HCT116 (cell line): ENCODE measurements around the gene USP46. TPM values are rescaled to one million over a fixed set of nuclear protein-coding genes. Genes with fewer than 3 reads are reported as not detected.

ENCODE experiments used
- ATAC-seq: fragments of 200-7000 bp; cut with Tn5 transposase; 2 replicates; pipeline ENCODE4 v1.9.1; 2020; ENCODE audit warnings: mild to moderate bottlenecking, moderate library complexity
- BruUV-seq: library from RNA; stranded (reverse); fragments of 400-500 nt; replicated peaks from 2 replicates; lab custom pipeline; 2021; lab: Mats Ljungman, UMichigan
- CTCF ChIA-PET: fragments of 300-600 bp; sonication (Branson Sonifier 250); formaldehyde crosslinking; loops from one replicate; lab custom pipeline; 2021; ENCODE audit warnings: antibody characterized with exemption; lab: Charles Lee
- POLR2A ChIA-PET: fragments of 300-600, 350-600 bp; sonication (Branson Sonifier 250); formaldehyde crosslinking; loops from one replicate; lab custom pipeline; 2021; ENCODE audit warnings: antibody characterized with exemption; lab: Charles Lee
- RAD21 ChIA-PET, 2 experiments: fragments of 300-600 bp; sonication (Branson Sonifier 250); formaldehyde crosslinking; loops; one replicate each; lab custom pipeline; 2023; ENCODE audit warnings: low total read pairs in 2 of 2; ENCODE audit not compliant: uncharacterized antibody in 2 of 2, unreplicated experiment in 2 of 2, low non-redundant PET in 1 of 2; lab: Charles Lee
- DNase-seq: peaks from one replicate; pipeline ENCODE4 v3.0.0-alpha.2; 2010; ENCODE audit warnings: low read depth, low spot score
- H2AFZ ChIP-seq: fragments of 200-600 bp; shearing (Covaris generic), sonication (generic); 2 replicates; pipeline ENCODE4 v1.6.1; 2017; ENCODE audit warnings: low read depth, mixed run types, mixed read lengths, antibody characterized with exemption, low read length; ENCODE audit not compliant: poor library complexity, severe bottlenecking
- H3K27ac ChIP-seq: 2 replicates; pipeline ENCODE4 v1.5.1; 2012; ENCODE audit warnings: low read depth, low read length
- H3K27me3 ChIP-seq: fragments of 200-600 bp; sonication (generic); 2 replicates; pipeline ENCODE4 v1.6.1; 2016; ENCODE audit warnings: mixed run types, low read length, mixed read lengths; ENCODE audit not compliant: insufficient read depth
- H3K36me3 ChIP-seq, 2 experiments: fragments of 200-500 bp in 1 of 2; fragments of 200-600 bp in 1 of 2; sonication (Bioruptor generic) in 1 of 2; sonication (generic) in 1 of 2; 2 replicates each; pipeline versions ENCODE4 v1.5.1 to v1.6.1; 2014 to 2016; ENCODE audit warnings: low read length in 2 of 2, inconsistent platforms in 1 of 2, mixed read lengths in 1 of 2, mixed run types in 1 of 2; ENCODE audit not compliant: insufficient read depth in 2 of 2, control insufficient read depth in 1 of 2
- H3K4me1 ChIP-seq, 2 experiments: fragments of 200-600 bp in 1 of 2; sonication (generic) in 1 of 2; 2 replicates each; pipeline versions ENCODE4 v1.5.1 to v1.6.1; 2012 to 2017; ENCODE audit warnings: low read length in 2 of 2, inconsistent platforms in 1 of 2, mild to moderate bottlenecking in 1 of 2, mixed read lengths in 1 of 2, mixed run types in 1 of 2, moderate library complexity in 1 of 2; ENCODE audit not compliant: insufficient read depth in 2 of 2, control insufficient read depth in 1 of 2
- H3K4me2 ChIP-seq: fragments of 200-600 bp; sonication (generic); 2 replicates; pipeline ENCODE4 v1.6.1; 2017; ENCODE audit warnings: mixed run types, low read length, mixed read lengths
- H3K4me3 ChIP-seq, 2 experiments: fragments of 200-600 bp in 1 of 2; sonication (generic) in 1 of 2; replicated peaks in 1 of 2; 2 replicates each; pipeline ENCODE4 v1.5.1; 2011 to 2016; ENCODE audit warnings: low read length in 2 of 2, control low read depth in 1 of 2, low read depth in 1 of 2, mild to moderate bottlenecking in 1 of 2, mixed read lengths in 1 of 2, mixed run types in 1 of 2
- H3K79me2 ChIP-seq: fragments of 200-600 bp; sonication (generic); 2 replicates; pipeline ENCODE4 v1.6.1; 2017; ENCODE audit warnings: mild to moderate bottlenecking, mixed run types, low read length, moderate library complexity, mixed read lengths; ENCODE audit not compliant: insufficient read depth
- H3K9ac ChIP-seq: fragments of 200-600 bp; sonication (generic); 2 replicates; pipeline ENCODE4 v1.6.1; 2016; ENCODE audit warnings: low read length, mixed read lengths
- H3K9me2 ChIP-seq: fragments of 200-600 bp; sonication (generic), shearing (Covaris generic); 2 replicates; pipeline ENCODE4 v1.6.1; 2017; ENCODE audit warnings: mixed run types, mild to moderate bottlenecking, moderate library complexity; ENCODE audit not compliant: insufficient read depth
- H3K9me3 ChIP-seq, 2 experiments: fragments of 200-500 bp in 1 of 2; fragments of 200-600 bp in 1 of 2; sonication (Bioruptor generic) in 1 of 2; sonication (generic) in 1 of 2; 2 replicates each; pipeline ENCODE4 v1.6.1; 2014 to 2017; ENCODE audit warnings: low read length in 2 of 2, mixed read lengths in 2 of 2, inconsistent platforms in 1 of 2, low read depth in 1 of 2, mild to moderate bottlenecking in 1 of 2, mixed run types in 1 of 2, moderate library complexity in 1 of 2; ENCODE audit not compliant: control insufficient read depth in 1 of 2, insufficient read depth in 1 of 2
- H4K20me1 ChIP-seq: fragments of 200-600 bp; sonication (generic), shearing (Covaris generic); 2 replicates; pipeline ENCODE4 v1.6.1; 2017; ENCODE audit warnings: mixed run types, mild to moderate bottlenecking, moderate library complexity; ENCODE audit not compliant: insufficient read depth
- ATF3 ChIP-seq: IDR thresholded peaks from 2 replicates; pipeline ENCODE4 v1.6.1; 2012
- CBX3 ChIP-seq: IDR thresholded peaks from 2 replicates; pipeline ENCODE4 v1.6.1; 2012; ENCODE audit warnings: low read depth
- CEBPB ChIP-seq: IDR thresholded peaks from 2 replicates; pipeline ENCODE4 v1.6.1; 2012; ENCODE audit warnings: low read depth
- CTCF ChIP-seq, 3 experiments: fragments of 200-600 bp in 1 of 3; sonication (generic) in 1 of 3; IDR thresholded peaks in 2 of 3; conservative IDR thresholded peaks in 1 of 3; 2 replicates each; pipeline ENCODE4 v1.5.1; 2012 to 2017; ENCODE audit warnings: low read depth in 2 of 3, low read length in 2 of 3, antibody characterized with exemption in 1 of 3, borderline replicate concordance in 1 of 3, control low read depth in 1 of 3, mild to moderate bottlenecking in 1 of 3, mixed read lengths in 1 of 3, mixed run types in 1 of 3, moderate library complexity in 1 of 3; ENCODE audit not compliant: insufficient read depth in 1 of 3
- EGR1 ChIP-seq: IDR thresholded peaks from 2 replicates; pipeline ENCODE4 v1.6.1; 2012; ENCODE audit warnings: low read depth
- EZH2 ChIP-seq: fragments of 200-600 bp; sonication (generic); IDR thresholded peaks from 2 replicates; pipeline ENCODE4 v1.6.1; 2017; ENCODE audit warnings: antibody characterized with exemption, mixed run types
- EZH2phosphoT487 ChIP-seq: fragments of 200-600 bp; IDR thresholded peaks from 2 replicates; pipeline ENCODE4 v1.6.1; 2018; ENCODE audit warnings: antibody characterized with exemption, borderline replicate concordance
- JUND ChIP-seq: IDR thresholded peaks from 2 replicates; pipeline ENCODE4 v1.6.1; 2012
- MAX ChIP-seq: IDR thresholded peaks from 2 replicates; pipeline ENCODE4 v1.6.1; 2012
- POLR2A ChIP-seq: IDR thresholded peaks from 2 replicates; pipeline ENCODE4 v1.7.0; 2011; ENCODE audit warnings: borderline replicate concordance; ENCODE audit not compliant: insufficient read depth, insufficient read length; ENCODE audit errors: extremely low read depth
- POLR2AphosphoS5 ChIP-seq: IDR thresholded peaks from 2 replicates; pipeline ENCODE4 v1.6.1; 2011; ENCODE audit warnings: mild to moderate bottlenecking, low read depth, low read length, moderate library complexity
- RAD21 ChIP-seq: IDR thresholded peaks from 2 replicates; pipeline ENCODE4 v1.6.1; 2012; ENCODE audit warnings: low read depth, mild to moderate bottlenecking
- SRF ChIP-seq: IDR thresholded peaks from 2 replicates; pipeline ENCODE4 v1.6.1; 2012; ENCODE audit warnings: low read depth
- ZFX ChIP-seq: fragments of 450-650 bp; IDR thresholded peaks from 2 replicates; pipeline ENCODE4 v1.6.1; 2017
- intact Hi-C: fragments of 100-400 bp; cut with micrococcal nuclease; formaldehyde crosslinking; loops from 2 replicates; pipeline ENCODE4 v1.10.0; 2022
- total RNA-seq: library from RNA; stranded (reverse); gene quantifications from one replicate; pipeline ENCODE4 v1.2.1, GENCODE V29; 2021; ENCODE audit not compliant: unreplicated experiment
- TF ChIP-seq, protein P1 (sequence below): IDR thresholded peaks from 2 replicates; pipeline ENCODE4 v1.6.1; 2011; ENCODE audit warnings: mild to moderate bottlenecking, low read length, moderate library complexity; ENCODE audit not compliant: insufficient replicate concordance; ENCODE audit errors: extremely low read depth

Gene USP46
- total RNA-seq, 1 experiment from 2014 or later, result 36.6 TPM

DNA sequence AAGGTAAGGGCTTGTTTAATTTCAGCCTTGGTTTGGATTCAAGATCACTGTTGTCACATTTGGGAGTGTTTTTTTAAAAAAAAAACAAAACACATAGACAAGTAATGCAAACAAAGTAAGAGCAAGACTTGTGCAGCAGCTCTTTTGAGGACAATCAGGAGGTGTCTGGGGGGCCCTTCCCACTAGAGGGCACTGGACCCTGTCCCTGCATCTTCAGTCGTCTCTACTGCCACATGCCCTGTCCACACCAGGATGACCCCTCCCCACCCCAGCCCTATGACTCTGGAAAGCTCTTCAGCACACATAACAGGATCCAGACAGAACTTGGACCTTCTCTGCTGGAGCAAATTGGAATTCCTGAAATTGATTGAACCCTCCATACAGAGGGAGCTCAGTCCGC is 71.0 kb downstream of the USP46 start:
- Histone ChIP-seq H3K79me2 (no peaks in the 10 kb centered on the region), H3K9me2 (no peaks in the 10 kb centered on the region), H3K9me3 (no peaks in the 10 kb centered on the region), H3K27me3 (no peaks in the 10 kb centered on the region), H3K4me1 (no peaks in the 10 kb centered on the region), H3K36me3 (peaks cover 0 to 3% of the 10 kb centered on the region in 2 experiments; a peak in 1 of 4 replicates), H3K9ac (no peak overlapping the region), H2AFZ (no peak overlapping the region), H3K4me2 (no peak overlapping the region), H3K4me3 (no peak overlapping the region), H4K20me1 (no peaks in the 10 kb centered on the region), H3K27ac (no peak overlapping the region)
- BruUV-seq, result no TSS peak
- POLR2A ChIA-PET, result interaction anchor here (1.2 kb wide), 1 partner anchor 124 kb away, joined by 4 read pairs; no protein-coding TSS in a partner anchor
- peak; percentile 87 for ATAC-seq
- TF ChIP-seq JUND, result no peak
- TF ChIP-seq RAD21, result peak; percentile 55
- no peak for TF ChIP-seq POLR2A
- TF ChIP-seq MAX, result no peak
- TF ChIP-seq CBX3, result no peak
- no peak for TF ChIP-seq SRF
- TF ChIP-seq EGR1, result no peak
- peak; percentile 21 to 75 (median 63); a peak in 5 of 6 replicates for TF ChIP-seq CTCF (IDR thresholded peaks at IDR 0.05 in 2 of 3, conservative IDR thresholded peaks at IDR 0.05 in 1 of 3; ENCODE audit: borderline replicate concordance in 1 of 3, insufficient read depth in 1 of 3, low read depth in 2 of 3, low read length in 2 of 3)
- intact Hi-C loops, result loop anchor here (1.0 kb wide), 1 partner anchor 395 kb away; no protein-coding TSS in a partner anchor
- RAD21 ChIA-PET, result interaction anchor here in 1 of 2 experiments (0.6 kb wide), 2 partner anchors 69 to 114 kb away, joined by 4 read pairs; no protein-coding TSS in a partner anchor
- CTCF ChIA-PET, result interaction anchor here (0.7 to 1.7 kb wide), 5 partner anchors 8 to 1690 kb away, joined by 3 to 10 read pairs (median 4); no protein-coding TSS in a partner anchor
- DNase-seq, result peak; percentile 12

GRCh38 chr4:52586069-52586468 is 73.0 kb downstream of the USP46 start:
- RAD21 ChIA-PET, result no interaction called here
- intact Hi-C loops, result no loop called here
- TF ChIP-seq ATF3 (no peak), MAX (no peak), JUND (no peak), EGR1 (no peak), POLR2A (no peak), ZFX (no peak), EZH2 (no peak), RAD21 (no peak), EZH2phosphoT487 (no peak), POLR2AphosphoS5 (no peak), CEBPB (no peak), CBX3 (no peak)
- TF ChIP-seq, protein P1, sequence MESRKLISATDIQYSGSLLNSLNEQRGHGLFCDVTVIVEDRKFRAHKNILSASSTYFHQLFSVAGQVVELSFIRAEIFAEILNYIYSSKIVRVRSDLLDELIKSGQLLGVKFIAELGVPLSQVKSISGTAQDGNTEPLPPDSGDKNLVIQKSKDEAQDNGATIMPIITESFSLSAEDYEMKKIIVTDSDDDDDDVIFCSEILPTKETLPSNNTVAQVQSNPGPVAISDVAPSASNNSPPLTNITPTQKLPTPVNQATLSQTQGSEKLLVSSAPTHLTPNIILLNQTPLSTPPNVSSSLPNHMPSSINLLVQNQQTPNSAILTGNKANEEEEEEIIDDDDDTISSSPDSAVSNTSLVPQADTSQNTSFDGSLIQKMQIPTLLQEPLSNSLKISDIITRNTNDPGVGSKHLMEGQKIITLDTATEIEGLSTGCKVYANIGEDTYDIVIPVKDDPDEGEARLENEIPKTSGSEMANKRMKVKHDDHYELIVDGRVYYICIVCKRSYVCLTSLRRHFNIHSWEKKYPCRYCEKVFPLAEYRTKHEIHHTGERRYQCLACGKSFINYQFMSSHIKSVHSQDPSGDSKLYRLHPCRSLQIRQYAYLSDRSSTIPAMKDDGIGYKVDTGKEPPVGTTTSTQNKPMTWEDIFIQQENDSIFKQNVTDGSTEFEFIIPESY, result no peak
- TF ChIP-seq, all 23 proteins: peak for 0
- Histone ChIP-seq H3K9ac (no peak overlapping the region), H4K20me1 (no peaks in the 10 kb centered on the region), H3K36me3 (no peaks in the 10 kb centered on the region), H3K4me3 (no peak overlapping the region), H2AFZ (no peak overlapping the region), H3K27me3 (no peaks in the 10 kb centered on the region), H3K9me3 (no peaks in the 10 kb centered on the region), H3K4me2 (no peak overlapping the region), H3K27ac (no peak overlapping the region), H3K79me2 (no peaks in the 10 kb centered on the region), H3K4me1 (no peaks in the 10 kb centered on the region), H3K9me2 (no peaks in the 10 kb centered on the region)
- DNase-seq (no peak), ATAC-seq (no peak)
- BruUV-seq, result no TSS peak
- CTCF ChIA-PET, result no interaction called here
- POLR2A ChIA-PET, result no interaction called here
